ENCODE results near the gene FAM184B.

- TF ChIP-seq CTCF (IDR thresholded peaks at IDR 0.05; ENCODE audit: poor library complexity), result no peak
- TF ChIP-seq EZH2 (IDR thresholded peaks at IDR 0.05; ENCODE audit: borderline replicate concordance), result no peak
- TF ChIP-seq EZH2phosphoT487 (IDR thresholded peaks at IDR 0.05; ENCODE audit: low read depth, severe bottlenecking, unreplicated experiment), result no peak
Measured at GRCh38 chr4:17667253-17667652, 114.2 kb downstream of the FAM184B start.
